ENCODE measurements around the gene PAAF1. TPM values are rescaled to one million over a fixed set of nuclear protein-coding genes. Genes with fewer than 3 reads are reported as not detected.

PAAF1 gene
- total and polyA plus RNA-seq, 10 of the 15 experiments (the other 5 are each of a cell fraction or from before 2014, with no cell fraction given) = 13.7 to 70.6 (median 29.1) TPM

- no peak for TF ChIP-seq ZNF622 (IDR thresholded peaks at IDR 0.05)
- peak; percentile 91 for TF ChIP-seq RFX5 (IDR thresholded peaks at IDR 0.05; ENCODE audit: low read depth, low read length)
- 0 out of 3 replicates have a peak, but pooled peaks of 1 of the 2 experiments have one; percentile 10 for TF ChIP-seq EGR1 (IDR thresholded peaks at IDR 0.05; ENCODE audit: borderline replicate concordance in 1 of 2, low read depth in 2 of 2, low read length in 2 of 2)
- TF ChIP-seq ZNF687 (IDR thresholded peaks at IDR 0.05) = peak; percentile 56; the same call in 1 of the 2 replicates
- TF ChIP-seq IRF4 (IDR thresholded peaks at IDR 0.05; ENCODE audit: low read depth, low read length) = peak; percentile 84
- TF ChIP-seq PKNOX1 (IDR thresholded peaks at IDR 0.05) = peak; percentile 59; the same call in 1 of the 2 replicates
- TF ChIP-seq DPF2 (IDR thresholded peaks at IDR 0.05) = 0 out of 2 replicates have a peak, but pooled peaks have one; percentile 21
- no peak for TF ChIP-seq HDAC6 (IDR thresholded peaks at IDR 0.05; ENCODE audit: unreplicated experiment)
- no peak for TF ChIP-seq HCFC1 (IDR thresholded peaks at IDR 0.05; ENCODE audit: low read length)
- TF ChIP-seq MXI1 (IDR thresholded peaks at IDR 0.05; ENCODE audit: low read depth, low read length) = peak; percentile 82
- TF ChIP-seq NKRF (conservative IDR thresholded peaks at IDR 0.05) = peak; percentile 65
- peak; percentile 48; the same call in 1 of the 2 replicates for TF ChIP-seq POLR2AphosphoS5 (IDR thresholded peaks at IDR 0.05; ENCODE audit: low read length)
- peak; percentile 88 for TF ChIP-seq TCF12 (IDR thresholded peaks at IDR 0.05; ENCODE audit: low read depth, low read length)
- peak; percentile 95 for TF ChIP-seq SPI1 (IDR thresholded peaks at IDR 0.05; ENCODE audit: borderline replicate concordance, insufficient read depth, low read depth, low read length)
- TF ChIP-seq NBN (IDR thresholded peaks at IDR 0.05) = peak; percentile 78; the same call in 1 of the 2 replicates
- TF ChIP-seq PAX5 (IDR thresholded peaks at IDR 0.05; ENCODE audit: borderline replicate concordance, low read depth, low read length) = peak; percentile 49
- peak; percentile 68; the same call in 1 of the 2 replicates for TF ChIP-seq TCF3 (IDR thresholded peaks at IDR 0.05; ENCODE audit: borderline replicate concordance, insufficient read depth, low read depth, low read length)
- no peak for TF ChIP-seq NRF1 (conservative IDR thresholded peaks at IDR 0.05; ENCODE audit: low read depth, low read length)
- TF ChIP-seq CREB1 (IDR thresholded peaks at IDR 0.05; ENCODE audit: low read depth) = 0 out of 2 replicates have a peak, but pooled peaks have one; percentile 71
- peak; percentile 47; the same call in 1 of the 2 replicates for TF ChIP-seq CREM (IDR thresholded peaks at IDR 0.05; ENCODE audit: low read depth)
Observed at GRCh38 chr11:73980001-73980961, 103.5 kb downstream of the PAAF1 start (continued).
